ENCODE data around the gene GLI3.

Gene GLI3

GRCh38 chr7:42035210-42035609, 201.8 kb downstream of the GLI3 start:
- no peak for TF ChIP-seq CTCF (IDR thresholded peaks at IDR 0.05; ENCODE audit: low read depth, low read length)

GRCh38 chr7:42033480-42033879, 203.5 kb downstream of the GLI3 start:
- Histone ChIP-seq H3K9me3 (ENCODE audit: severe bottlenecking) (no peaks in the 10 kb centered on the region), H3K27me3 (ENCODE audit: insufficient read depth, low read depth, severe bottlenecking) (peaks cover 6% of the 10 kb centered on the region), H3K4me3 (ENCODE audit: low read depth, low read length) (no peak overlapping the region), H3K27ac (no peak overlapping the region), H3K36me3 (no peaks in the 10 kb centered on the region)
- no peak for TF ChIP-seq CTCF (IDR thresholded peaks at IDR 0.05; ENCODE audit: low read depth, low read length)
- DNase-seq, result no peak

More at GRCh38 chr7:42035210-42035609, 201.8 kb downstream of the GLI3 start:
- Histone ChIP-seq H3K4me3 (ENCODE audit: low read depth, low read length) (no peak overlapping the region), H3K27ac (no peak overlapping the region), H3K9me3 (ENCODE audit: severe bottlenecking) (no peaks in the 10 kb centered on the region), H3K36me3 (no peaks in the 10 kb centered on the region), H3K27me3 (ENCODE audit: insufficient read depth, low read depth, severe bottlenecking) (peaks cover 9% of the 10 kb centered on the region)
- DNase-seq, result no peak

- H3K27me3 ChIP-seq (ENCODE audit: insufficient read depth, low read depth, severe bottlenecking), result peaks cover 13% of the 10 kb centered on the region
- no peak overlapping the region for H3K4me3 ChIP-seq (ENCODE audit: low read depth, low read length)
- no peaks in the 10 kb centered on the region for H3K9me3 ChIP-seq (ENCODE audit: severe bottlenecking)
- no peak for DNase-seq
- TF ChIP-seq CTCF (IDR thresholded peaks at IDR 0.05; ENCODE audit: low read depth, low read length), result no peak
- no peaks in the 10 kb centered on the region for H3K36me3 ChIP-seq
- H3K27ac ChIP-seq, result no peak overlapping the region
These were observed 207.6 kb downstream of the GLI3 start for GRCh38 chr7:42029405-42029804.

- no peak for DNase-seq
- no peak for TF ChIP-seq CTCF (IDR thresholded peaks at IDR 0.05; ENCODE audit: low read depth, low read length)
- H3K27ac ChIP-seq, result no peak overlapping the region
- no peaks in the 10 kb centered on the region for H3K9me3 ChIP-seq (ENCODE audit: severe bottlenecking)
- H3K36me3 ChIP-seq, result no peaks in the 10 kb centered on the region
- H3K27me3 ChIP-seq (ENCODE audit: insufficient read depth, low read depth, severe bottlenecking), result peaks cover 14% of the 10 kb centered on the region
- no peak overlapping the region for H3K4me3 ChIP-seq (ENCODE audit: low read depth, low read length)
These were observed 209.5 kb downstream of the GLI3 start for GRCh38 chr7:42027521-42027920.

GRCh38 chr7:42026622-42027197, 210.3 kb downstream of the GLI3 start:
- no peak for TF ChIP-seq CTCF (IDR thresholded peaks at IDR 0.05; ENCODE audit: low read depth, low read length)
- no peak for DNase-seq
- no peaks in the 10 kb centered on the region for H3K9me3 ChIP-seq (ENCODE audit: severe bottlenecking)
- peaks cover 17% of the 10 kb centered on the region for H3K27me3 ChIP-seq (ENCODE audit: insufficient read depth, low read depth, severe bottlenecking)
- no peaks in the 10 kb centered on the region for H3K36me3 ChIP-seq
- no peak overlapping the region for H3K4me3 ChIP-seq (ENCODE audit: low read depth, low read length)
- H3K27ac ChIP-seq, result no peak overlapping the region
